AG09309 (cell line): ENCODE data around the gene EDEM3.

Source experiments
- DNase-seq: peaks from one replicate; pipeline ENCODE4 v3.0.0-alpha.2; 2010; ENCODE audit warnings: low read depth
- H3K4me3 ChIP-seq: 2 replicates; pipeline ENCODE4 v1.5.1; 2011; ENCODE audit warnings: mild to moderate bottlenecking, low read depth, low read length, moderate library complexity; ENCODE audit not compliant: control insufficient read depth
- TF ChIP-seq, protein P1 (sequence below): IDR thresholded peaks from 2 replicates; pipeline ENCODE4 v1.5.1; 2011; ENCODE audit warnings: mild to moderate bottlenecking, low read depth, low read length, inconsistent platforms; ENCODE audit not compliant: insufficient read depth, control insufficient read depth; ENCODE audit errors: missing control alignments

The EDEM3 gene, protein sequence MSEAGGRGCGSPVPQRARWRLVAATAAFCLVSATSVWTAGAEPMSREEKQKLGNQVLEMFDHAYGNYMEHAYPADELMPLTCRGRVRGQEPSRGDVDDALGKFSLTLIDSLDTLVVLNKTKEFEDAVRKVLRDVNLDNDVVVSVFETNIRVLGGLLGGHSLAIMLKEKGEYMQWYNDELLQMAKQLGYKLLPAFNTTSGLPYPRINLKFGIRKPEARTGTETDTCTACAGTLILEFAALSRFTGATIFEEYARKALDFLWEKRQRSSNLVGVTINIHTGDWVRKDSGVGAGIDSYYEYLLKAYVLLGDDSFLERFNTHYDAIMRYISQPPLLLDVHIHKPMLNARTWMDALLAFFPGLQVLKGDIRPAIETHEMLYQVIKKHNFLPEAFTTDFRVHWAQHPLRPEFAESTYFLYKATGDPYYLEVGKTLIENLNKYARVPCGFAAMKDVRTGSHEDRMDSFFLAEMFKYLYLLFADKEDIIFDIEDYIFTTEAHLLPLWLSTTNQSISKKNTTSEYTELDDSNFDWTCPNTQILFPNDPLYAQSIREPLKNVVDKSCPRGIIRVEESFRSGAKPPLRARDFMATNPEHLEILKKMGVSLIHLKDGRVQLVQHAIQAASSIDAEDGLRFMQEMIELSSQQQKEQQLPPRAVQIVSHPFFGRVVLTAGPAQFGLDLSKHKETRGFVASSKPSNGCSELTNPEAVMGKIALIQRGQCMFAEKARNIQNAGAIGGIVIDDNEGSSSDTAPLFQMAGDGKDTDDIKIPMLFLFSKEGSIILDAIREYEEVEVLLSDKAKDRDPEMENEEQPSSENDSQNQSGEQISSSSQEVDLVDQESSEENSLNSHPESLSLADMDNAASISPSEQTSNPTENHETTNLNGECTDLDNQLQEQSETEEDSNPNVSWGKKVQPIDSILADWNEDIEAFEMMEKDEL

DNA sequence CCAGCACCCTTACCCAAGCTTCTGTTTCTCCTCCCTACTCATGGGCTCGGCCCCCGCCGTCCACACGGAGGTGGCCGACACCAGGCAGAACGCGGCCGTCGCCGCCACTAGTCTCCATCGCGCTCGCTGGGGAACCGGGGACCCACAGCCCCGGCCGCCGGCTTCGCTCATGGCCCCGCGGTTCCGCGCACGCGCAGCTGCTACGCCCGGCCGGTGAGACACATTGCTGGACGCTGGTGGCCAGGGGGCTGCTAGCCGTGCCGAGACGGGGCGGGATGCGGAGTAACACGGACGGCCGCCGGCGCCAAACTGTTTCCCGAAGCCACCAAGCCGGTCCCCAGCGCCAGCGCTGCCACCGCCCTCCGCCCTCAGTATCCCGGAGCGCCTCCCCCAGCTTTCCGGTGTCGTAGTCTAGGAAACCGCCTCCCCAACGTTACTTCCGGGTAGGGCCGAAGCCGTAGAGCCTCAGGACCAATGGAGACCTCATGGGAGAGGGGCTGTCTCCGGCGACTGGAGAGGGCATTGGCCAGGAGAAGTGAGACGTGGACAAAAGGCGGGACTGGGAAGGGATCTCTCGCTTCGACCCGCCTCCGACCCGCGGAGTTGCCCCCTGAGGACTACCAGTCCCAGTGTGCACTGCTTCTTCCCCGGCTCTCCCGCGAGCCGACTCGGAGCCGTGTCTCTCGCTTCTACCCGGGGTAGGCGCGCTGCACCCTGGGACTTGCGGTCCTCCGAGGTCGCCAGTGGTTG, at the start of gene EDEM3:
Gene EDEM3, minus strand, starts transcription at position 383 of the 750 bp plus-strand sequence. Its CDS starts 212 bp downstream, at position 171.
- H3K4me3 ChIP-seq = peak within 1 kb of the TSS; percentile 95
- TF ChIP-seq, protein P1, sequence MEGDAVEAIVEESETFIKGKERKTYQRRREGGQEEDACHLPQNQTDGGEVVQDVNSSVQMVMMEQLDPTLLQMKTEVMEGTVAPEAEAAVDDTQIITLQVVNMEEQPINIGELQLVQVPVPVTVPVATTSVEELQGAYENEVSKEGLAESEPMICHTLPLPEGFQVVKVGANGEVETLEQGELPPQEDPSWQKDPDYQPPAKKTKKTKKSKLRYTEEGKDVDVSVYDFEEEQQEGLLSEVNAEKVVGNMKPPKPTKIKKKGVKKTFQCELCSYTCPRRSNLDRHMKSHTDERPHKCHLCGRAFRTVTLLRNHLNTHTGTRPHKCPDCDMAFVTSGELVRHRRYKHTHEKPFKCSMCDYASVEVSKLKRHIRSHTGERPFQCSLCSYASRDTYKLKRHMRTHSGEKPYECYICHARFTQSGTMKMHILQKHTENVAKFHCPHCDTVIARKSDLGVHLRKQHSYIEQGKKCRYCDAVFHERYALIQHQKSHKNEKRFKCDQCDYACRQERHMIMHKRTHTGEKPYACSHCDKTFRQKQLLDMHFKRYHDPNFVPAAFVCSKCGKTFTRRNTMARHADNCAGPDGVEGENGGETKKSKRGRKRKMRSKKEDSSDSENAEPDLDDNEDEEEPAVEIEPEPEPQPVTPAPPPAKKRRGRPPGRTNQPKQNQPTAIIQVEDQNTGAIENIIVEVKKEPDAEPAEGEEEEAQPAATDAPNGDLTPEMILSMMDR = no peak
- peak; percentile 98 for DNase-seq

DNA sequence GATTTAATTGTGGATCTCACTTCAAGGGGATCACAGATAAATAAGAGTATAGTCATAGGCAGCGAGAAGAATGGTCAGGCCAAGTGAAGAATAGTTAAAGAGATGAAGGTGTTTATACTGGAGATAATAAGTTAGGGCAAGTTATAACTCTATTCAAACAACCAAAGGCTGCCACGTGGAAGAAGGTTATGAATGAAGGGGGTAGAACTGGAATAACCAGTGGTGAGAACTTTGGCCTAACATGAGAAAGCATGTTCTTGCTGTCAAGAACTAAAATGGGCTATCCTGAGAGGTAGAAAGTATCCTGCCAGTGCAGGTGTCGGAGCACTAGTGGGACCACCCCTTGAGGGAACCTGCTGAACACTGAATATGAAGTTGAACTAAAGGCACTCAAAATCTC, 49.6 kb upstream of the EDEM3 start:
- TF ChIP-seq, protein P1 = no peak
- DNase-seq = no peak
- H3K4me3 ChIP-seq = no peak overlapping the region

DNA sequence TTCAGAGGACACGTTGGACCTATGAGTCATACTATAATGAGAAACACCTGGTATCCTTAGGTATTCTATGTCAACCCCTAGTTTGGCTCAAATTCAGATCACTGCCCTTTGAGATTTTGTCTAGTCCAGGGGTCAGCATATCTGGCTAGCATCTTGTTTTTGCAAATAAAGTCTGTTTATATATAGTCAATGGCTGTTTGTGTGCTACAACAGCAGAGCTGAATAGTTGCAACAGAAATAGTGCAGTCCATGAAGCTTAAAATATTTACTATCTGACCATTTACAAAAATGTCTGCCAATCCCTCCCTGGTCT, 48.5 kb upstream of the EDEM3 start:
- TF ChIP-seq, protein P1 = no peak
- H3K4me3 ChIP-seq = no peak overlapping the region
- DNase-seq = no peak

DNA sequence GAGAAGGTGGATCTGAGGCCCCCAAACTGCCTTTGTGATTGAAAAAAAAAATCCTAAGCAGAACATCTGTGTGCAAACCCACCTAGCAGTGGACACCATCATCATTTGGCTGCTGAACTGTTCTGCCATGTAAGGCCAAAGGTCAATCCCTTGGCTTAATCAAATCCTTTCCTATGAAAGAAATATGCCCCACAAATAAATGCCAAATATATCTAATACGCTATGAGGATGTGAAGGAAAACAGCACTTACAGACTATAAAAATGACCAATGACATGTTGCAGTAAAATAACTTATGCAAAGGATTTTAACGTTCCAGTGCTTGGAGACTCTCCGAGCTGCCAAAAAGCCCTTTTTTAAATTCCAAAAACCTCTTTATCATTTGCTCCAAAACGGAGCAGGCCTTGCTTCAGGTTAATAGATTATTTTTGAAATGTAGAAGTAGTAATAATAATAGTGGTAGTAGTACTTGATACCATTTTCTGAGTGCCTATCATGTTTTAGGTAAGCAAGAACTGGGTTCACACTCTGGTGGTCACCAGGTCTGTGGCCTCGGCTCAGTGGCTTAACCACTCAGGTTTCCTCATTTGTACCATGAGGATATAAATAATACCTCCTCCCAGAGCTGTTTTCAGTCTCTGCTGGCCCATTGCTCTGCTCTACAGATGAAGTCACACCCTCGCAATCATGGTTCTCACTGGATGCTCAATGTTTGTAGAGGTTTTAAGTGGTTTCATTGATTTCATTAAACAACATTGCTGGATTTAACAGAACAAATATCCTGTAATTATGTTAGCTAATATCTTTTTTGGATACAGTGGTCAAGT, 47.9 kb upstream of the EDEM3 start:
- TF ChIP-seq, protein P1 = no peak
- DNase-seq = no peak

DNA sequence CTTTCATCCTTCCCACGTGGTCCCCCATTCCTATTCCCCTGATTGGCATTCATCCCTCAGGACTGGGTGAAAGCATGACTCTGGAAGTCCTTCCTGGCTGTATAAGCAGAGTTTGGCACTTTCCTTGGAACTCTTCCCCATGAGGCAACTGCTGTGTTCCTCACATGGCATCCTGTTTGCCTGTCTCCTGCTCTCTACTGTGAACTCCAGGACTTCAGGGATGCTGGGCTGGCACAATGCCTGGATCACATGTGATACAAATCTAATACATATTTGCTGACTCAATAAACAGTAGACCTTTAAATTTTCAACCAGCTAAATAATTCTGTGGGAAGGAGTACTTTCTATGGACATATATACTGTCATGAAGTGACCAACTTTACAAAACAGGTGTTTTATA, 46.8 kb upstream of the EDEM3 start:
- peak; percentile 11 for DNase-seq
- TF ChIP-seq, protein P1 = no peak
- no peak overlapping the region for H3K4me3 ChIP-seq

More for the DNA sequence above, 47.9 kb upstream of the EDEM3 start:
- no peak overlapping the region for H3K4me3 ChIP-seq
